Kidney epithelial cell (primary cell): Measurements from ENCODE around the gene RAB25. TPM values are rescaled to one million over a fixed set of nuclear protein-coding genes. Genes with fewer than 3 reads are reported as not detected.

Experiments used
- DNase-seq: peaks from one replicate; pipeline ENCODE4 v3.0.0-alpha.2; 2010; ENCODE audit warnings: low read depth
- H3K27me3 ChIP-seq: 2 replicates; pipeline ENCODE4 v1.6.0; 2011; ENCODE audit warnings: low read length; ENCODE audit not compliant: control insufficient read depth, insufficient read depth
- H3K36me3 ChIP-seq: 2 replicates; pipeline ENCODE4 v1.5.1; 2011; ENCODE audit warnings: low read length; ENCODE audit not compliant: control insufficient read depth, insufficient read depth
- H3K4me3 ChIP-seq: 2 replicates; pipeline ENCODE4 v1.5.1; 2011; ENCODE audit warnings: low read depth, mild to moderate bottlenecking, control low read depth, low read length
- CTCF ChIP-seq: IDR thresholded peaks from 2 replicates; pipeline ENCODE4 v1.5.1; 2011; ENCODE audit warnings: mild to moderate bottlenecking, moderate library complexity, low read length, control low read depth, inconsistent platforms; ENCODE audit not compliant: insufficient read depth, poor library complexity, severe bottlenecking
- total RNA-seq: library from RNA; depleted of rRNA; stranded (reverse); fragments of >200 nt; gene quantifications from 2 replicates; pipeline ENCODE4 v1.2.3, GENCODE V29; 2015

The RAB25 gene
- total RNA-seq, 1 donor from 2014 or later: 30.4 TPM

GRCh38 chr1:156074661-156075060, 13.7 kb downstream of the RAB25 start:
- Histone ChIP-seq H3K36me3 (peaks cover 5% of the 10 kb centered on the region), H3K4me3 (no peak overlapping the region), H3K27me3 (no peaks in the 10 kb centered on the region)
- no peak for DNase-seq
- no peak for TF ChIP-seq CTCF

GRCh38 chr1:156075162-156075561, 14.2 kb downstream of the RAB25 start:
- Histone ChIP-seq H3K36me3 (peaks cover 5% of the 10 kb centered on the region), H3K4me3 (no peak overlapping the region), H3K27me3 (no peaks in the 10 kb centered on the region)
- TF ChIP-seq CTCF: no peak
- no peak for DNase-seq

DNA sequence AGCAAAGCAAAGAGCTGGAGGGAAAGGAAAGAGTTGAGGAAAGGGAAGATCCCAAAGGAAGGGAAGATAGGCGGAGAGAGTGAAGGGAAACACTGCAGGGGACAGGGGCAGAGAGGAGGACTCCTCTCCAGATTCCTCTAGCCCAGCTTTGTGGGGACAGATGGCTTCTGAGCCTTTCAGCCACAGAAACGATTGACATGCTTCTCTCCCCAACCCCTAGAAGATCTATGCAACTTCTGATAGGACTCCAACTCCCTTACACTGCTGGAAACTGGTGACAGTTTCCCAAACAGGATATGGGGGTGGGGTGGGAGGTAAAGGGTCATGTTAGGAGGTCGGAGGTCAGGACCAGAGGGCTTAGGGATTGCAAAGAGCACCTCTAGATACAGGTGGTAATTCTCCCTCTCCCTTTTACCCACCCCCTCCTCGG, 14.8 kb downstream of the RAB25 start:
- no peak overlapping the region for H3K4me3 ChIP-seq
- peaks cover 5% of the 10 kb centered on the region for H3K36me3 ChIP-seq
- no peak for TF ChIP-seq CTCF
- no peaks in the 10 kb centered on the region for H3K27me3 ChIP-seq
- no peak for DNase-seq

GRCh38 chr1:156076609-156077429, 15.9 kb downstream of the RAB25 start:
- H3K4me3 ChIP-seq: no peak overlapping the region
- H3K27me3 ChIP-seq: no peaks in the 10 kb centered on the region
- peaks cover 5% of the 10 kb centered on the region for H3K36me3 ChIP-seq
- no peak for DNase-seq
- no peak for TF ChIP-seq CTCF

DNA sequence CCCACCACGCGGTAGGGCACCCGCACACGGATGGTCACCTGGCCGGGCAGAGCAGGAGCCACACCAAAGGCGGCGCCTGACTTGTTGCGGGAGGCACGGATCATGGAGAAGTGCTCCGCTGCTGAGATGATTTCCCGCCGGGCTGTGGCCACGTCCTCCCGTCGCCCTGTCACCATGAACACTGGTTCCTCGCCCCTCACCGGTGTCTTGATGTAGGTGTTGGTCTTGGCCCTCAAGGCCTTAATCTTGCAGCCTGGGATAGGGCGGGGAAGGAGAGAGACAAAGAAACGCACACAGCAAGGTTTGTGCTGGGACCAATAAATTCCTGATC, 16.4 kb downstream of the RAB25 start:
- no peak overlapping the region for H3K4me3 ChIP-seq
- no peaks in the 10 kb centered on the region for H3K27me3 ChIP-seq
- TF ChIP-seq CTCF: no peak
- peaks cover 5% of the 10 kb centered on the region for H3K36me3 ChIP-seq
- DNase-seq: no peak

GRCh38 chr1:156078728-156079127, 17.8 kb downstream of the RAB25 start:
- peaks cover 5% of the 10 kb centered on the region for H3K36me3 ChIP-seq
- H3K27me3 ChIP-seq: no peaks in the 10 kb centered on the region
- no peak for DNase-seq
- no peak overlapping the region for H3K4me3 ChIP-seq
- TF ChIP-seq CTCF: no peak
